HuH-7.5 (cell line): ENCODE results near the gene SFXN1.
"Not testable (repeated sequence)": the region's sequence is repeated elsewhere in the genome, so short reads cannot be mapped to it uniquely, and the experiment has no call there.

ENCODE experiments used
- DNase-seq: peaks from one replicate; pipeline ENCODE4 v3.0.0; 2011; ENCODE audit warnings: low spot score

The SFXN1 gene

DNA sequence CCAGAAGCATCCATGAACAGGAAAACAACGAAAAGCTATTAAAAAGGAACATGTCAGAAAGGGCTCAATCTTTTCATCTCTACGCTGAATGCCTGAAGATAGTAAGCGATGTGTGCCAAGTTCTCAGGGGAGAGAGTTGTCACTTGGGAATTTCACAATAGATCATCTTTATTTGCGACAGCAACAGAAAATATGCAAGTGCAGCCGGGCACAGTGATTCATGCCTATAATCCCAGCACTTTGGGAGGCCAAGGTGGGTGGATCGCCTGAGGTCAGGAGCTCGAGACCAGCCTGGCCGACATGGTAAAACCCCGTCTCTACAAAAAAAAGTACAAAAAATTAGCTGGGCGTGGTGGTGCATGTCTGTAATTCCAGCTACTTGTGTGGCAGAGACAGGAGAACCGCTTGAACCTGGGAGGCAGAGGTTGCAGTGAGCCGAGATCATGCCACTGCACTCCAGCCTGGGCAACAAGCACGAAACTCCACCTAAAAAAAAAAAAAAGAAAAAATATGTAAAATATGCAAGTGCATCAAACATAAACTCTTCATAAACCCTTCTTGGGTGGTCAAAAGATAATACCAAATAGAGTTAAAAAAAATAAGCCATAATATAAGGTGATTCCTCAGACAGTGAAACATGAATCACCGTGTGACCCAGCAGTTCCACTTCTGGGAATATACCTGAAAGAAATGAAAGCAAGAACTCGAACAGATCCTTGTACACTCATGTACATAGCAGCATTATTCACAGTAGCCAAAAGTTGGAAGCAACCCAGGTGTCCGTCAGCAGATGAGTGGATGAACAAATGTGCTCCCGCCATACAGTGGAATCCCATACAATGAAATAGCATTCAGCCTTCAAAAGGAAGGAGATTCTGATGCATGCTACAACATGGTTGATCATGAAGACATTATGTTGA lies 16.2 kb downstream of the SFXN1 start:
- no peak for DNase-seq

DNA sequence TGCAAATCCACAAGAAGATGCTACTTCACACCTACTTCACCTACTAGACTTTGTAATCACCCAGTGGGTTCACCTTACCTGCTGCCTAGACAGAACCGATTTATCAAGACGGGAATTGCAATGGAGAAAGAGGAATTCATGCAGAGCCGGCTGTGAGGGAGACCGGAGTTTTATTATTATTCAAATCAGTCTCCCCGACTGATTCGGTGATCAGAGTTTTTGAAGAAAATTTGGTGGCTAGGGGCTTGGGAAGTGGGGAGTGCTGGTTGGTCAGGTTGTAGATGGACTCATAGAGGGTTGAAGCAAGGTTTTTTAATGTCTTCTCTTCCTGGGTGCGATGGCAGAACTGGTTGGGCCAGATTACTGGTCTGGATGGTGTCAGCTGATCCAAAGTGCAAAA lies 23.4 kb downstream of the SFXN1 start:
- DNase-seq = no peak

DNA sequence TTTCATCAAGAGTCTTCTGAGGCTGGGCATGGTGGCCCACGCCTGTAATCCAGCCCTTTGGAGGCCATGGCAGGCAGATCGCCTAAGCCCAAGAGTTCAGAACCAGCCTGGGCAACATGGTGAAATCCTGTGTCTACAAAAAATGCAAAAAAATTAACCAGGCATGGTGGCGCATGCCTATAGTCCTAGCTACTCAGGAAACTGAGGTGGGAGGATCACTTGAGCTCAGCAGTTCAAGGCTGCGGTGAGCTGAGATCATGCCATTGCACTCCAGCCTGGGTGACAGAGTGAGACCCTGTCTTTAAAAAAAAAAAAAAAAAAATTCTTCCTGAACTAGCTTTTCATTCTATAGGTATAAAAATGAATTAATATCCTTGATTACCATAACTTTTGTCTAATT lies 29.3 kb downstream of the SFXN1 start:
- DNase-seq = not testable (repeated sequence)

DNA sequence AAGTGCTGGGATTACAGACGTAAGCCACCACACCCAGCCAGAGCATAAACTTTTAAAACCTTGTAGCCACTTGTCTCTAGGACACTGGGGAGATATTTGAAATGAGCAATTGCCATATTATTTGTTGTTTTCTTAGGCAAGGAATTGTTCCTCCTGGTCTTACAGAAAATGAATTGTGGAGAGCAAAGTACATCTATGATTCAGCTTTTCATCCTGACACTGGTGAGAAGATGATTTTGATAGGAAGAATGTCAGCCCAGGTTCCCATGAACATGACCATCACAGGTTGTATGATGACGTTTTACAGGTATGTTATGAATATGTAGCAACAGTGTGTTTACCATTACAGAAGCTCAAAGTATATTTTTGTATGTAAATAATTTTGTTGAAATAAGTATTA lies 30.5 kb downstream of the SFXN1 start:
- no peak for DNase-seq

DNA sequence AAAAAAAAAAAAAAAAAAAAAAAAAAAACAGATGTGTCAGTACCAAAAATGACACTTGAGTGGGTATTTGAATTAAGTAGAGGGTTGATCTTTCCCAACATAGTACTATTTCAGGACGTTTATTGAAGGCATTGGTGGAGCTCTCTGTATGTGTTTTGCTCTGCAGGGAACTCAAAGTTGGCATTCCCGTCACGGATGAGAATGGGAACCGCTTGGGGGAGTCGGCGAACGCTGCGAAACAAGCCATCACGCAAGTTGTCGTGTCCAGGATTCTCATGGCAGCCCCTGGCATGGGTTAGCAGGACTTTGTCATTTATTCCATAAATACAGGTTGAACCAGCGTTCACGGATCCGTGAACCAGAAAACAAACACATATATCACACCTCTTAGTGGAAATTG lies 34.9 kb downstream of the SFXN1 start:
- DNase-seq = no peak

DNA sequence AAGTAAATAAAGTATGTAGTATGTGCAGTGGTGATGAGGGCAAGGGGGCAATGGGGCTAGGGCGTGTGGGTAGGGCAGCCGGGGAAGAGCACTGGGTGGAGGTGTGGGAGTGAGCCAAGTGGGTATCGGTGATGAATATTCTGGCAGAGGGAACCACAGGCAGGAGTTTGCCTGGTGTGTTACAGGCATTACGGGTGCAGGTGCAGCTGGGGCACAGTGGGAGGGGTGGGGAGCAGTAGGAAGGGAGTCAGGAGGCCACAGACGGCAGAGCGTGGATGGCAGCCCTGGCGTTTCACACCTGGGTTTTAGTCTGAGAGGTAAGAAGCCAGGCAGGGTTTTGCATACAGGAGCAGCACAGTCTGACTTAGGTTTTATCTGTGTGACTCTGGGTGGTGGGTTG lies 35.4 kb downstream of the SFXN1 start:
- DNase-seq = no peak

DNA sequence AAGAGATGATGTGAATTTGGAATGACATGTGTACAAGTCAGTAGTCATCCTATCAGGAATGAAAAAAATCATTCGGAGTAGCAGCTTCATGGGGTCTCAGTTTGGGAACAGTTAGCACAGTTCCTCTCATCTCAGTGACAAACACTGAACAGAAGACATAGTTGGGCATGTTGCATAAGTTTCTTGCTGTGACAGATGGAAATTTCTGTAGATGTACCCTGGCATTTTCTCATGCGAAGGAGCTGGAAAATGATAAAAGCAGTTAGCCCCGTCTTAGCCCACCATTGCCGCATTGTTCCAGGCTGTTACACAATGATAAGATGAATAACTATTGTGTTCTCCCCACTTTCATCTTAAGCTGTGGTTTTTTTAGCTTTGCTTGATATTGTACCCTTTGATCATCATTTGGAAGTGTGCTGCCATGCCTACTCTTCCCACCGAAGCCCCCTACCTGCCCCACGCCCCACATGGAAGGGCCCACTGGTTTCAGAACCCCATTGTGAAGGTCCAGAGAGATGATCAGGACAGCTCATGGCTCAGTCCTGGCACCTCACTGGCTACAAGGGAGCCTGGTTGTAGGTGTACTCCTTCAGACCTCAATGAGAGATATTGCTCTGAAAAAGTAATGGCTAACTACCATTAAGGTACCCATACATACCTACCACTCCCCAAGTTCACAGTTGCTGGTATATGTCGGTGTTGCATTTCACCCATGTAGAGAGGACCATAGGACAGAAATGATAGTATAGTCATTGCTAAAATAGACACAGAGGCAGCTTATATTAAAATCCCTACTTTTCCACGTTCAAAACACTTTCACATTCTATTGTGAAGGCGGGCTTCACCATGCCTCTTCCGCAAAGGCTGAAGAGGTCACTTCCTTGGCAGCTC lies 38.8 kb downstream of the SFXN1 start:
- DNase-seq = no peak

DNA sequence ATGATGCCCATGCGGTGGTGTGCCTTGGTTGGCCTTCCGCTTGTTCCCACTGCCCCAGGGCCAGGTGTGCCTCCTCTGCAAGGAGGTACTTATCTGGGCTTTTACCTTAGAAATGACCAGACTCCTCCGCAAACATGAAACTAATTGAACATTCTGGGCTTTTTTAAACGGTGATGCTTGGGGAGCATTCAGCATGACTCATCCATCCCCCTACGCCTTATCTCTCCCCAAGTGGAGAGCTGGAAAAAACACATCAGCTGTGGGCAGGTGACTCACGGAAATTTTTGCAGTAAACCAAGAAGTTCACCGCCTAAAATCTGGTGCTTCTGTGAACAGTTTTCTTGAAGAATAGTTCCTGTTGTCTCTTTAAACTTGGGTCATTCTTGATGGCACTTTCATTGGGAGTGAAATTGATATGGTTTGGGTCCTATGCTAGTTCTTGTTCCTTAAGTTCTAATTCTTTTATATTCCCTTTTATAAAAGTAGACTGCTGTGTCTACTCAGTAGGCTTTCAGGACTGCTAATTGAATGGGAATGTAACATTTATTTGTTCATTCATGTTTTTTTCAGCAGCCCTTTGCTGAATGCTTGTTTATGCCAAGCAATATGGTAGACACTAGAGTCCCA lies 39.6 kb downstream of the SFXN1 start:
- no peak for DNase-seq

DNA sequence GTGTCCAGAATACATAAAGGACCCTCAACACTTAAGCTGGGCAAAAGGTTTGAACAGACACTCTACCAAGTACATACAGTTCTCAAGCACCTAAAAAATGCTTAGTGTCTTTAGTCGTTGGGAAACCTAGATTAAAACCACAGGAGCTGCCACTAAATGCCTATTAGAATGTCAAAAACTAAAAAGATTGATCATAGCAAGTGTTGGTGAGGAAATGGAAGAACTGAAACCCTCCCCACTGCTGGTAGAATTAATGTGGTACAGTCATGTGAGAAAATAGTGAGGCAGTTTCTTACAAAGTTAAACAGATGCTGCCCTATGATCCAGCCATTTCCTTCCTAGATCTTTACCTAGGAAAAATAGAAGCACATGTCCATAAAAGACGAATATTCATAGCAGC lies 40.6 kb downstream of the SFXN1 start:
- DNase-seq = no peak

DNA sequence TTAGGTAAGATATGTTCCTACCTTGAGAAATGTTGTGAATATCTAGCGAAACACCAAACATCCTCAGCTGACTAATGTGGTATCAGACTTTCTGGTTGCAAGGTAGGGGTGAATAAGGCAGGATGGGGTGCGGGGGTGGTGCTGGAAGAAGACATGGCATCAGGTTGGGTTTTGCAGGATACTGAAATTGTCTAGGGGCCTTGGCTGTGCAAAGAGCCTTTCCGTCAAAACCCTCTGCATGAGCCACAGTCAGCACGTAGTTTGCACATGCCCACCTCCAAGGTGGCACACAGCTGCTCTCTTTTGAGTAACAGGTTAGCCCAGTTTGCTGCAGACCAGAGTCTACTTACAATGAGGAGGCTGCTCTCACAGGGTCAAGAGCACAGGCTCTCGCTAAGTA lies 42.0 kb downstream of the SFXN1 start:
- no peak for DNase-seq

DNA sequence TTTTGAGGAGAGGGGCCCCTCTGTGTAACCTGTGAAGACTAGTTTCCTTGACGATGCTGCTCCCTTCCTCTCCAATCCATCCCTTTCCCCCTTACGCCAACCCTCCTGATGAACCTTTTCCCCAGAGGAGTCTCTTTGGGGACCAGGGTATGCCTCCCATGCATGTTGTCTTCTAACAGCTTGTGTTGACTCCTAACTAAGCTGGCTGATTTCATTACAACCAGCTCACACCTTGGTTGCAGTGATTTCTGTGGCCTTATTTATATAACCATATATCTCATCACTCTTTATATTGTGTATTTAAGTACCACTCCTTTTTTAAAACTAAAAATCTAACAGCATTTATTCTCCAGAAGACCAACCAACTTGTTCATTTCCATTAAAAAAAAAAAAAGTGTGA lies 42.5 kb downstream of the SFXN1 start:
- DNase-seq = no peak

DNA sequence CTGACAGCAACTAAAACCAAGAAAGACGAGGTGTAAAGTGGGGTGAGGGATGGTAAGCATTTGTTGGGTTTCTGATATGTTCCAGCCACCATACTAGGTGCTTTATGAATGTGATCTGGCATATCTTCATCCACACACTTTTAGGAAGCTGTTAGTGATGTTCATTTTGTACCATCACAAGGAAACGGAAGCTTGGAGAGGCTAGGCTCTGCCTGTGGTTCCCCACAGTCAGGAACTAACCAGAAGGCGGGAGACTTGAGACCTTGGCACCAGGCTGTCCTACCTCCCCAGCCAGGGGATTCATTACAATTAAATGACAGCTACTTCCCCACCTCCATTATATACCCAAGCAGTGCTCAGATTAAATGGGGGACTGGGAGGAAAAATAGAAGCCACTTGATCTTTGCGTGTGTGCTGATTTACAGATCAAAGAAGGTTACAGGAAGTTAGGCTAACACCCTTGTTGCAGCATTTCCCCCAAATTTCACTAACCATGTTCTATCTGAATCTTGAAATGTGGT lies 43.0 kb downstream of the SFXN1 start:
- DNase-seq = no peak

DNA sequence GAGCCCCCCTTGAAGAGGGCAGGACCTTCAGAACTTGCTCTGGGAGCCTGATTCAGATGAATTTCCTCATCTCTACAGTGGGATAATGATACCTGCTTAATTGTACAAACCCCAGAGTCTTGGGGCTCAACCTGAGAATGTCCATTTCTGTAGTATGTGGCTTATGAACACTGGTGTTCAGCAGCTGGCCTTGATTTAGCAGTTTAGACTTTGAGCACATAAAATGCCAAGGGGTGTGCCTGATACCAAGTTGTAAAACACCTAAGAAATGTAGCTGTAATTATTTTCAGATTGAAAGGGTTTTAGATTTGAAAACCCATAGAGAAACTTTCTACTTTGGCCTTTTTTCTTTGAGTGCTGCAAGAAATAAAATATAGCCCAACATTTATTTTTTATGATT lies 44.9 kb downstream of the SFXN1 start:
- no peak for DNase-seq

DNA sequence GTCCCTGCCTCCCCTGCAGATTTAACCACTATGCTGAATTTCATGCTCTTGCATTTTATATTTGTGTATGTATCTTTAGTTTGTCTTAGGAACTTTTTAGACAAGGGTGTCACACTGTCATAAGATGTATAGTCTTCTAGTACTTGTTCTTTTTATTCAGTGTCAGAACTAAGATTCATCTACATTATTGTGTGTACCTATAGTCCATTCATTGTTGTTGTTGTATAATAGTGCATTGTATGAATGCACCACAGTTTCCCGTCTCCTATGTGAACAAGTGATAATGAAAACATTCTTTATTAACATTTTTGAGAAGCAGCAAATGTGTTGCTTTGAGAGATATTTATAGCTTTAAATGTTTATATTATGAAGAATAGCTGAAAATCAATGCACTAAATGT lies 45.9 kb downstream of the SFXN1 start:
- DNase-seq = no peak

DNA sequence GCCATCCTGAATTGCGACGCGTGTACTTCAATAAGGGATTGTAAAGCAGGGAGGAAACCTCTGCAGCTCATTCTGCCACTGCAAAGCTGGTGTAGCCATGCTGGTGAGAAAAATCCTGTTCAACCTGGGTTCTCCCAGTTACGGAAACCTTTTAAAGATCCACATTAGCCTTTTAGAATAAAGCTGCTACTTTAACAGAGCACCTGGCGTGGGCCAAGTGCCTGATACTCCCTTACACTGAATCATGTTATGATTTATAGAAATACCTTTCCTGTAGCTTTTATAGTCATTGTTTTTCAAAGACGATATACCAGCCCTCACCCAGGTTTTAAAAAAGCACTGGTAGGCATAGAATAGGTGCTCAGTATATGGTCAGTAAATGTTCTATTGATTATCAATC lies 48.3 kb downstream of the SFXN1 start:
- DNase-seq = no peak

DNA sequence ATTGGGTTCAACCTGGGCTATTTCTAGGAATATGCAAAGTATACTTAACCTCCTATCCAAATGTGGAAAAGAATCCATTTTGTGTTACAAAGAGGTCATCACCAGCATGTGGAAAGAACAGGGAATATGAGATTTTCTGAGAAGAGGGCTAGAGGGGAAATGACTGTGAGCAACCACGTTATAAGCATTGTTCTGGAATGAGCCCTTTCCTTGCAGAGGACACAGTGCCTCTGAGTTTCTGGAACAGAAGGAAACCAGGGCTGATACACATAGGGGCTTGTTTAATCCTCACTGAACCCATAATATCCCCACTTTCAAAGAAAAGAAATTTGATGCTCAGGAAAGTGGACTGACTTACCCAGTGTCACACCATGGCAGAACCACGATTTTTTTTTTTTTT lies 53.0 kb downstream of the SFXN1 start:
- no peak for DNase-seq

DNA sequence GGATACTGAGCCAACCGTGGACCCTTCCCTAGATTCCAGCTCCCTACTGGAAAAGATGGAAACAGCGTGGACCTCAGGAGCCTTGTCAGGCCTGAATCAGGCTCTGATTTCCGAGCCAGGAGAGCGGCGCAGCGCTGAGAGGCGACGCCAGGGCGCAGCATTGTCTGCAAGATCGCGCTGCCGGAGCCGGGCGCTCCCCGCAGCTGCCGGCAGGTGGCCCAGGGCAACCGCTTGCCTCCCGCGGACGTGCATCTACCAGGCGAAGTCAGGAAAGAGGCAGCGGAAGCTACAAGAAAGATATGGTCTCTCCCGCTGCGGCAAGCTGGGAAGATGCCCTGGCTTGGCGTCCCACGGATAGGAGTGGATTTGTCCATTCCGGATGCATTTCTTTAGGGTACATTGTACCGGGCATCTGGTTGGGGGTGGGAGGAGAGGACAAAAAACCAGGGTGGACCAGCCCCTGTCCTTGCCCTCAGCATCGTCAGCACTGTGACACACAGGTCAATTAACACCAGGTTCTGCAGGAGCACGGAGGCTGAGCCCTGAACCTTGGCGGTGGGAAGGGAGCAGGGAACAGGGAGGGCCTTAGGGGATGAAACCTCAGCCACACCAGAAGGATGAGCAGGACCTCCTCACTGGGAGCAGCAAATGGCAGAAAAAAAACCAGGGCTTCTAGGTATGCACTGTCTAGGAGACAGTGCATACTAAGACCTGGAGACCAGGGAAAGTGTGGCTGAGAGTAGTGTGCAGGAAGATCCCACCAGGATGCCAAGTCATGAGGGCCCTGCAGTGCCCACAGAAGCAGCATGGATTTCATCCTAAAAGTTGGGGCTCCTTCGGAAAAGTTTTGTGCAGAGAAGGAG lies 55.9 kb downstream of the SFXN1 start:
- DNase-seq = peak; percentile 70

DNA sequence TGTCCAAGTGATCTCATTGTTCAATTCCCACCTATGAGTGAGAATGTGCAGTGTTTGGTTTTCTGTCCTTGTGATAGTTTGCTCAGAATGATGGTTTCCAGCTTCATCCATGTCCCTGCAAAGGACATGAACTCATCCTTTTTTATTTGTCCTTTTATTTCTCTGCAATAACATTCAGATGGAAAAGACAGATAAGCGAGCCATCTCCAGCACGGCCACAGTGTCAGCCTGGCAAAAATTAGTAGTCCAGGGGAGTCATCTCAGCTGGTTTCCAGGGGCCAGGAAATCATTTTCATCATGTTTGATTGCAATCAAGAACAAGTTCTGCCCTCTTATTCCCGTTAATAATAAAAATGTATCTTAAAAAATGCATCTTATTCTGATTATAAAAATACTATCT lies 57.0 kb downstream of the SFXN1 start:
- not testable (repeated sequence) for DNase-seq

DNA sequence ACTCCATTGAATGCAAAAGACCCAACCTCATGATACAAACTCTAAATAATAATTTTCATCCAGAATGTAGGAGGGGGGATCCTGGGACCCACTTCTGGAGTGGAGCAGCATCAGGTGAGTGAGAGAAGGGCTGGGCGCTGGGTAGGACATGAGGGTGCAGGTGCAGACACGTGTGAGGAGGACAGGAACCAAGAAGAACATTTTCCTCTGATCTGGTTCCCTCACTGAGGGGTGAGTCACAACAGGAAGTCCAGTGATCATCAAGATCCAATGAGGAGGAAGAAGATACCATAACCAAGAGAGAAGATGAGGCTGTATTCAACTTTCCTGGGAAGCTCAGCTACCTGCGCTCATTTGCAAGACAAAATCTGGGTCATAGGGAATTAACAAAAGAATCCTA lies 57.4 kb downstream of the SFXN1 start:
- no peak for DNase-seq

DNA sequence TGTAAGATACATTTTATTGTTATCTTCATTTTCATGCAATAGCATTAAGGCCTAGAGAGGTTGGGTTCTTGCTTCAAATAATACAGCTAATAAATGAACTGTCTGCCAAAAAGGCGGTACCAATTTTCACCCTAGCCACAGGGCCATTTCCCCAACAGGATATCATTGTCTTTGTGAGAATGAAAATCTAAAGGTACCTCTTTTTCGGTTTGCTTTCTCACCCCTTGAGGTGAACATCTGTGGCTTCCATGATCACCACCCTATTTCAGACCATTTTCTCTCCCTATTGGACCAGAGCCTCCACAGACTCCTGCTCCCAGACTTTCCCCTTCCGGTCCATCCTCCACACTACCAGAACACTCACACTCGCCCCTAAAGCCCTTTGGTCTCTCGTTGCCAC lies 60.2 kb downstream of the SFXN1 start:
- DNase-seq = no peak

DNA sequence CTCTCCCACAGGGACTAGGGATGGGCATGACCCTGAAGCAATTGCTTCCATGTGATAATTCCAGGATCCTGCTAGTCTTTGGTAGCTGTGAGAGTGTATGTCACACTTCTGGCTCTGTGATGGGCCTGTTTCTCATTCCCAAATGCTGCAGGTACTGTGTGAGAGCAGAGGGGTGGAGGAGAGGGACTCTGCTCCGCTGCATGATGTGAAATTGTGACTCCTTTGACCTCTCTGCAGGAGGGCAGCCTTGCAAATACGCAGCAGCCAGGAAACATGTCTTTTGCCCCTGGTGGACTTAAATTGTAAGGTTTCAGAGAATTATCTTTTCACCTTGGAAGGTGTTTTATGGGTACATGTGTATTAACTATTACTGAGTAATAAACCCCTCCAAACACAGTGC lies 61.6 kb downstream of the SFXN1 start:
- no peak for DNase-seq

DNA sequence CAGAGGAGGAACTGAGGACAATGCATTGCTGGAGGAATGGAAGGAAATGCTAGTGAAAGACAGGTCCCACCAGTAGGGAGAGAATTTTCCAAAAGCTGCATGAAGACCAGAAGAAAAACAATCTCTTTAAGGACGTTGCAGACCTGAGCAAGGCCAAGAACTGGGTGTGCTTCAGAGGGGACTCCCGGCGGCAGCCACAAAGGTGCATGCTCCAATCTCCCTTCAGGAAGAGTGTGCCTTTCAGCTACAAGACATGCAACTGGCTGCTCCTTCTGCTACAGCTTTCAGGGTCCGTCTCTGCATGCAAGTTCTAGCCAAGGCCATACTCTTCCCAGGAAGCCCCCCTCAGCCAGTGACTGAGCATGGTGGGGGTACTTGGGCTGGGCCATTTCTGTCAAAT lies 62.9 kb downstream of the SFXN1 start:
- no peak for DNase-seq
